Forelimb muscle (tissue), 1 donor: ENCODE results near the gene ATXN8OS. TPM values are rescaled to one million over a fixed set of nuclear protein-coding genes. Genes with fewer than 3 reads are reported as not detected.
"Not testable (repeated sequence)": the region's sequence is repeated elsewhere in the genome, so short reads cannot be mapped to it uniquely, and the experiment has no call there.

Source experiments
- DNase-seq: peaks from one replicate; pipeline ENCODE4 v3.0.0-alpha.2; 2013; ENCODE audit warnings: low read depth
- polyA plus RNA-seq: library from polyadenylated mRNA; unstranded; fragments of 120-200 nt; gene quantifications from one replicate; pipeline ENCODE4 v1.2.1, GENCODE V29; 2013; ENCODE audit not compliant: insufficient read length

Gene ATXN8OS
- 0.63 TPM for polyA plus RNA-seq

DNA sequence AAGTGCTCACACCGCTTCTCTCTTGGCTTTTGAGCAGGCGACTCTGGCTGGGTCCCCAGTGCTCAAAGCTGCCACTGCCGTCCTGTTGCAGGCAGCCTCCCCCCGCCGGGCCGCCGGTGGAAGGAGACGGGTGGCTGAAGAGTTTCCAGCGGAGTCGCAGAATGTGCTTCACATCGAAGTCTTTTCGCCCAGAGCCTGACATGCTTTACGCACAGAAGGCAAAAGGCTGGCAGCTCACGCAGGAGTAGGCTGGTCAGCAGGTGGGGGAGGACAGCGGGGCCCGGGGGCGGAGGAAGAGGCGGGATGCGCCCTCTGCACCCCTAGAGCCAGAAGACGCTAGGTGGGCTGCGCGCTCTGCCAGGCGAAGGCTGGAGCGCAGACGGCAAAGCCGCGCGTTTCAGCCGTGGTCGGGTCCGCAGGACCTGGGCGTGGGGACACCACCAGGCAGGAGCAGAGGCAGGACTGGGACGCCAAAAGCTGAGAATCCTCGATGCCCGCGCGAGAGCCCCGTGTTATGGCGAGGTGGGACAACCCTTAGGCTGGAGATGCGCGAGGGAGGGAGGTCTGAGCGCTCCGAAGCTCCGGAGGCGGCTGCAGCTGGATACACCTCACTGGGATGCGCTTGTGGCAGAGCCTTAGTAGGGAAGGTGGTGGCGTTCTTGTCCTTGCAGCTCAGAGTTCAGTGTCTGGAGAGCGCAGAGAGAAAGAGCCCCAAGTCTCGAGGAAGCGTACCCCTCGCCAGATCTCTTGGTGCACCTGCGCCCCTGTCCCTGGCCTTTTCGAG lies at the start of gene ATXN8OS:
ATXN8OS (plus strand) TSS at position 329 of the 784 bp plus-strand sequence.
- DNase-seq, result no peak

DNA sequence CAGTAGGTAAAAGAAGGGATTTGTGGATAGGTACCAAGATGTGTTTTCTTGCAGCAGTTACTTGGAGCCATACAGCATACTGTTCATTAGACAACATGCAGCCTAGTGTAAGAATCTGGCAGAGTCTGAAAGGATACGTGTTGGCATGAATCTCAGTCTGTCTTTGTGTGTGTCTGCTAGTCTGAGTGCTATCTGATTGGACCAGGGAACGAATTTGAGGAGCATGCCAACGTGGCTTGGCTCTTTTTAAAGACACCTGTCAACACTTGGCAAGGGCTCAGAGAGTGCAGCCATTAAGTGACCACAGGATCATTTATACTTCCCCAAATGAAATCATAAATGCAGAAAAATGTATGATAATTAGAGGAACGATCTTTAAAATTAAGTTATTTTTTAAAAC lies 27.6 kb upstream of the ATXN8OS start:
- no peak for DNase-seq

DNA sequence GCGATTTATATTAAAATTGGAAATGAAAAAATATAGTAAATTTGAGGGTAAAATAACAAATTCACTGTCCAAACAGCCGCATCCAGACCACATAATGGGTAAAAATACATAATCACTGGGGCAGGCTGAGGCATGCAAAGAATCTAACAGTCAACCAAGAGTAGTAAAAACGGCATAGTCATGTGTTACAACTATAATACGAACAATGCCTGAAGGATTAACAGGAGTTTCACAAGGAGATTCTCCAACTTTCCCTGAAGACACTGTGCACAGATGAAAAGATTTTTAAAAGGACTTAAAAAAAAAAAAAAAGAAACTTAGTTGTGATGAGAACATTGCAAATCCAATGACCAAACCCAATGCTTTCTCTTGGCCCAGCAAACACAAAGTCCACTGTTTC lies 20.4 kb upstream of the ATXN8OS start:
- DNase-seq, result no peak

DNA sequence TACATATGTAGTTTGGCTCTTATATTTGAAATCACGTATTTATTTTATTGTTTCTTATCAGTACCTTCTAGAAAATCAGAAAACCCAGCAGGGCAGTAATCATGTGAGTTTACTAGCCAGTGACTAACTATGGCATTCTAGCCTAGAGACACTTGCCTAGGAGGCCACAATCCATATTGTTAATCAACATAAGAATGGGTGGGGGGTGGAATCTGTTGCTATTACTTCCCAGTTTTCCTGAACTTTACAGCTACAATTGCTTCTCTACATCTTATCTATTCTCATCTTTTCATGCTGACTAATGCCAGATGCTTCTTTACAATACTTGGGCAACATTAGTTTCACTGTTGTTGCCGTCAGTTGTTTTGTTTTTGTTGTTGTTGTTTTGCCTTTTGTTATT lies 18.7 kb upstream of the ATXN8OS start:
- DNase-seq, result no peak

DNA sequence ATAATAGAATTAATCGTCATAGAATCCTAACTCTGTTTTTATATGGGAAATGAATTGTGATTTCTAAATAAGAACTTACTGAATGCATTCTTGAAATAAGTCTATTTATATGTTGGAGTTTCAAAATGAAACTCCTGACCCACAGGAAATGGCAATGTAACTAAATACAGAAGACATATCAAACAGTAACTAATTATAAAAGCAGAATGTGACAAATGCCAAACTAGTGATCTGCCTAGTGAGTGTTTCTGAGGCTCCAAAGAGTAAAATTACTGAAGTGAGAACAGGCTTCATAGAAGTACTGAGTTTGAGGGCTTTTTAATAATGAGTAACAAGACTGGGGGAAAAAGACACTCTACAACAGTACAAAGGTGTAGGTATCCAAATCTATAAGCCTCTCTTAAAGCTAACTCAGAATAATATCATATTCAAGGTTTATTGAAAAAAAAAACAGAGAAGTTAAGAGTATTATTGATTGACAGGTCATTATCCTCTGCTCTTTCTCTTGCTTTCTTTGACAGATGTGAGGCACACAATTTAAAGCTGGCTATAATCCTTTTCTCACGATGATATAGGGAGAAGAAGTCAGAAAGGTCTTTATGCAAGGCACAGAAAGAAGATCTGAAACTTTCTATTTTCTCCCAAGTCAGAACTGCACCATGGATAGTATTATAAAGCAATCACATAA lies 17.4 kb upstream of the ATXN8OS start:
- DNase-seq, result no peak

DNA sequence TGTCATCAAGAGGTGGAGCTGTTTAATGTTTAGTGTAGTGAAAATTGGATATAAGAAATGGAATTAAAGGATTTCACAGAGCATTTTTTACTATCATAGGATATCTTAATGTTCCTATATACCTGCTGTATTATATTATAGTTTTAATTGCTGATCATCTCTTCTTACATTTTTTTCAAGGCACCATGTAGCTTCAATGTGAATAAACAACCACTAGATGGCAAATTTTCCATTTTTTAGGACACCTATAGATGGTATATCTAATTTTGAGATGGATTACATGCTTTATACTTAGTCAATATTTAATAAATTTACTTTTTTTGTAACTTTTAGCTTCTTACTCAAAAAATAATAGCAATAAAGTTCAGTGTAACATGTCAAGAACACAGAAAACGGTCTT lies 9.0 kb upstream of the ATXN8OS start:
- no peak for DNase-seq

DNA sequence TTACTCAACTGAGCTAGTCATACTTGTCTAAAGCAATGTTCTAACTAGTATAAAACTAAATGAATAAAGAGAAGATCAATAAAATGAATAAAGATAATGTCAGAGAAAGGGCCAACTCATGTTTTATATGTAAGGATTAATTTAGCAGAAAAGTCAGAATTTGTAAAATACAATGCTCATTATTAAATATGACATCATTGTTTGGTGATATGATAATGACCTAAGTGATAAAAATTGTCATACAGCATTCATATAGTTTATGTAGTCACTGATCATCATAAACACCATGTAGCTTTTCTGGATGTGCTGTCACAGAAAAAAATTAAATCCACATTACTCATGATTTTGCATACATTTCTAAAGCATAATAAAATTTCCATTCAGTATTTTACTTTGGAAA lies 3.1 kb upstream of the ATXN8OS start:
- DNase-seq, result no peak

DNA sequence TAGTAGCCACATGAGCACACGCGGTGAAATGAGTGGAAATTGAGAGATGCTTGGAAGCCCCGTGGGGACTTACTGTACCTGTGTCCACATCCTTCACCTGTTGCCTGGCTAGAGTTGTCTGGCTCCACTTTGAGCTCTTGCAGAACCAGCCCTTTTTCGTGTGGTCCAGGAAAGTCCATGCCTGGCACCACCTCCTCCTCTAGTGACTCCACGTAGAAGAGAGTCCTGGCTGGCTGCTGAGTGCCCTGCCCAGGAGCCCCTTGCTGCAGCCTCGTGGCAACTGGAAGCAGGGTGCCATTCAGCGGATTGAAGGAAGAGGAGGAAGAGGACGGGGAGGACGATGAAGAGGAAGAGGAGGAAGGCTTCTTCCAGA lies 515 bp upstream of the ATXN8OS start:
- DNase-seq, result no peak

DNA sequence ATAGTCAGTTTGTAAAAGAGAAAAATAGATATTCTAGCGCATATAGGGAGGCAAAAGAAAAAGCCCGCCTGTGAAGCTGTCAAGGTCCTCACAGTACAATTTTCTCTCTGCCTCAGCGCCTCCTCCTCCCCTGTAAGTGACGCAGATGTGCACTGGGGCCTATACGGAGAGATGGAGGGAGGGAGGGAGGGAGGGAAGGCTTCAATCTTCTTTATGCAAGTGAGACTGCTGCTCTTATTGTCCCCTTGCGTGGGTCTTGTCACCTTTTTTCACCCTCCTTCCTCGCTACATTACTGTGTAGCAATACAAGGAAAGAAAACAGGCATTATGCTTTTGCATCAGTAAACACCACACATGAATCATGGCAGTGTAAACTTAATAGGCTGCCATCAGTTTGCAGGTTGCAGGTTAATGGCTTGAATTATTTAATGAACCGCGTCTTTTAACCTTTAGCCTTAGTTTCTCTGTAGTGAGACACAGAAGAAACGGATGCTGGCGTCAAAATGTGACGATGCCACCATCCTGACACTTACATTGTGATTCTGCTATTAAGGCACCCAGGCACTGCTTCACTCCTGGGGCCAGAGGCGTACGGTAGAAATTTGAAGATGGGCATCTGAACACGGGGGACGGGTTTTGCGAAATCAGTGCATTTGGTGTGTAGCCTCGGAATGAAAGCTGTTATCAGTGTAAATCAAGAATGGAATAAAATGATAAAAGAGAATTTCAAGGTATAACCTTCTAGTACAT lies 905 bp downstream of the ATXN8OS start, which contains the start of gene KLHL1:
KLHL1 (minus strand) TSS at position 97 of the 750 bp plus-strand sequence. CDS start 753 bp downstream, outside the sequence.
- DNase-seq, result no peak

DNA sequence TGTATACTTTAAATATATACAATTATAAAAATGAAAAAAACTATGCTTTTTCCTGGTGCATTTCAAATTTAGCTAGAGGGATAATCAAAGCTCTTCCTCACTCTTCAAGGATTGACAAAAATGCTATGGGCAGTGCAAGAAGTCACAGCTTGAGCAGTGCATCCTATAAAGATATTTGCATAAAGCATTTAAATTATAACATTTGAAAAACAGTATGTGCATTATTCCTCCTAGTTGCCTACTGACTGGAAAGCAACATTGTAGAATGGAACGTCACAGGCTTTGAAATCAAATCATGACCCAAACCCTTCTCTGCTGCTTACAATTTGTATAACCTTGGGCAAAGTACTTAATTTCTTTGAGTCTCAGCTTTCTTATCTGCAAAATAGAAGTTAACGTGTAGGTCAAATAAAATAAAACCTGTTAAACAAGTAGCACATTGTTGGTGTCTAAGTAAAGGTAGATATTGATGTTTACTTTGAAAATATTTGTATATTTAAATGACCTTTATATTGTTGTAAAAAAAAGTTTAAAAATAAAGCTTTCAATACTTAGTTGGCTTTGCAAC lies 9.8 kb downstream of the ATXN8OS start:
- DNase-seq, result no peak

DNA sequence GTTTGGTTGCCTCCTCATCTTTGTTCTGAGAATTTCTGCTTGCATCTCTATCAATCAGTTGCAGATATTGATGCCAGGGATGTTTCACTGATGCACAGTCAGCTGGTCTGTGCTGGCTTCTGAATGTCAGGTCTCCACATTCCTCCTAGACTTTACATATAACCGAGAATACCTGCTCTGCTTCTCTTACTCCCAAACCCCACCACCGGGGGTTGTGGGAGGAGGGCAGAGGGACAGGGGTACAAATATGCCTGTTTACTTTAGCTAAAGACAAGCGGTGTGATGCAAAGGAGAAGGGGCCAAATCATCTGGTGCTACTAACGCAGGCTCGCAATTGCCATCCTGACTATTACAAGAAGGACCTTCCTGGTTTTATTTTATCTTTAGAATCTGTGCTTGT lies 18.1 kb downstream of the ATXN8OS start:
- no peak for DNase-seq

DNA sequence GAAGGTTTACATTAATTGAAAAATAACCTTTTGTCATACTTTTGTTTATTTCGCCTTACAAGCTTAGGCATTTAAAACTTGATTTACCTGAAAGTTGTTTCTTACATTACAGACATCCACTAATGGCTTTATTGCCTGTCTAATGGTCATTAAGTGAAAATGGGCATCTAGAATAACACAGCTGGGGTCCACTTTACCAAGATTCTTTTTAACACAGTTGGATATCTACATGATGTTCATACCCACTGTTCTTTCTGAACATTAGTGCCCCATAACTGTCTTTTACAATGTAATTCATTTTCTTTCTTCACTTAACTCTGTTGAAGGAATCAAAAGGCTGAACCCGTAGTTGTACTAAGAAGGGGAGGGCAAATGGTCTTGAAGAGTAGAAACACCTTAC lies 20.5 kb downstream of the ATXN8OS start:
- no peak for DNase-seq

DNA sequence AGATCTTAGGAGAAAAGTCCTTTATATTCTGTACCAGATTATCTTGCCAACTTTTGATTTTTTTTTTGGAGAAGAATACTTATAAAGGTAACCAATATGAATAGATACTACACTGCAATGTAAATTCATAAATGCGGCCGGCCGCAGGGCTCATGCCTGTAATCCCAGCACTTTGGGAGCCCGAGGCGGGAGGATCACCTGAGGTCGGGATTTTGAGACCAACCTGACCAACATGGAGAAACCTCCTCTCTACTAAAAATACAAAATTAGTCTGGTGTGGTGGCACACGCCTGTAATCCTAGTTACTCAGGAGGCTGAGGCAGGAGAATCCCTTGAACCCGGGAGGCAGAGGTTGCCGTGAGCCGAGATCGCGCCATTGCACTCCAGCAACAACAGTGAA lies 35.0 kb downstream of the ATXN8OS start:
- DNase-seq, result not testable (repeated sequence)

DNA sequence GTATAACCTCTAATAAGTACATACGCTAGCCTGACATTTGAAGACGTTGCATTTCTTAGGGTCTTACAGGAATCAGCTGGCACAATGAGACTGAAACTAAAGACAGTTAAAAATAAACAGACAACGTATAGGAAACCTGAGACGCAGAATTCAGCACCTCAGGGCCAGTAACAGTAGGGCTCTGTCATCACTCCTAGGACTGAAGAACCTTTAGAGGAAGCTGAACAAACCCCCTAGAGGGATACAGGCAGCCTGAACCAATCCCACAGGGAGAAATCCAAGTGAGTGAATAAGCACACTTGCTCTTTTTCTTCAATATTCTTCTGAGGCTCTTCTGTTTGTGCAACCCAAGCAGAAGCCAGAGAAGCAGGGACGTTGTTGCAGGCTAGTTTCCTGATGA lies 54.5 kb downstream of the ATXN8OS start:
- DNase-seq, result no peak

DNA sequence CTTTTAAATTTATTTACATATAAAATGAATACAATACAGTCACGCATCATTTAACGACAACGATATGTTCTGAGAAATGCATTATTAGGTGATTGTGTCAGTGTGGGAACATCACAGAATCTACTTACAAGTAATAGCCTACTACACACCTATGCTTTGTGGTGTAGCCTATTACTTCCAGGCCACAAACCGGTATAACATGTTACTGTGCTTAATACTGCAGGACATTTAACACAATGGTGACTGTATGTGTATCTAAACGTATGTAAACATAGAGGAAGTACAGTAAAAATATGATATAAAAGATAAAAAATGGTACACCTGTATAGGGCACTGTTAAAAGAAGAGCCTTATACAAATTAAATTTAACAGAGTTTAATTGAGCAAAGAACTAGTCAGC lies 63.1 kb downstream of the ATXN8OS start:
- no peak for DNase-seq

DNA sequence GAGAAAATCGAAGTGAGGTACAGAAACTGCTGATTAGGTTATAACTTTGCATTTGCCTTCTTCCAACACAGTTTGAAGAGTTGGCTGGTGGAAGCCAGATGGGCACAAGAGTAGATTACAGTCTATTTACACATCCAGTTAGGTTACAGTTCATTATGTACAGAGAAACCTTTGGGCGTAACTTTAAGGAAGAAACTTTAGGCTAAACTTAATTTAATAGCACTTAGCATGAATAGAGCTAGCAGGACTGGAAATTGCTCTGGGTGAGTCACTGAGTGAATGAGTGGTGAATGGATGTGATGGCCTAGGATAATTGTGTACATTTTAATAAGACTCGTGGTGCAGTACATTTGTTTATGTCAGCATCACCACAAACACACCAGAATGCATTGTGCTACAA lies 63.5 kb downstream of the ATXN8OS start:
- DNase-seq, result no peak

DNA sequence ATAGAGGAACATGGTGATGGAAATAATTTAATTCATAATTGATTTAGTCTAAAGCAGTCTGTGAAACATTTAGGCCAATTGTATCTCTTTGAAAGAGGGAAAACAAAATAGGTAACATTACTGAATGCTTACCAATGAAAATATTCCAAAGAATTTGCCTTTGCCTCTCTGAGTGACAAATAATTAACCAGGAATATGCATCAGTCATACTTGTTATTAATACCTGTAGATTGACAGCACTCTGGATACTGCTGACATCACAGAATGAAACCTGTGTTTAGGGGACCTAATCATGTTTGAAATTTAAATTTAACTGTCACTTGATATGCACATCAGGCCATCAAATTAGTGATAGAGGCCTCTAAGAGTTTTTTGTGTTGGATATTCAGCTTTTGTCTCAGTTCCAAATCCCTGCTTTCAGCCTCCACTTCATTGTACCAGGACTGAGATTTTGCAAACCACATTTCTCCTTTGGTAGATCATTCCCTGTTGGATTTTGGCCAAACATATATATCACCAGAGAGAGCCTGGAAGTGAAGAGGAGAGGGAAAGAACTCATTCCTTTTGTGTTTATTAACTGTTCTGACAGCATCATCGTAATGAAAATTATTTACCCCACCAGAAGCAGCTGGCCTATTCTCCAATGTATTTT lies 65.4 kb downstream of the ATXN8OS start:
- DNase-seq, result no peak

DNA sequence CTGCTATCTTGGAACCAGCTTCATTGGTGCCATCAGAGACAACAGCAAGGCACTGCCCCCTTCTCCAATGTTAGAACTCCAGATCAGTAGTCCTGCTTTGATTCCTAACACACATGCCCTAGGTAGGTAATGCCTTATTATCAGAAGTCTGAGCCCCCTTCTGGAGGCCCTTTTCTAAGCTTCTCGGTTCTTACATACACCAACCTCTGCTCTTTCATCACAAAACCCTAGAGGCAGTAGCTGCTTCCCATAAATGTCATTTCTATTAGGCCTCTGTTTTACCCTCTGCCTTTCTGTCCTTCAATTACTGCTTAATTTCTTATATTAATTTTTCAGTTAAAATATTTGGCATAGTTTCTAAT lies 66.0 kb downstream of the ATXN8OS start:
- no peak for DNase-seq

DNA sequence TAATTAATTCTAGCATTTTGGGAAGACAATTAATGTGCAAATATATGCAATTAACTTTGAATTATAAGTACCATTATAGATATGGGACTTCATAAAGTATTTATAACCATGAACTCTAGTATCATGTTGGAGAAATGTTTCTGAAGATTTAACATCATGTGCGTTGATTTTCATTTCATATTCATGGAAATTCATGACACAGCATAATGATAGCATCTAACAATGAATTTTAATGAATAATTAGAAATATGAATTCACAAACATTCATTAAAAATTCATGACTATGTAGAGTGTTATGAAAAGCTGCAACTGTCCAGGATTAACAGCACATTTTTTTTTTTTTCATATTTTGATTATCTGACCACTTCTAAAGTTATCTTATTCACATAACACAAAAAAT lies 70.7 kb downstream of the ATXN8OS start:
- DNase-seq, result no peak
